H7 (cell line): ENCODE measurements around the gene PTPRD. TPM values are rescaled to one million over a fixed set of nuclear protein-coding genes. Genes with fewer than 3 reads are reported as not detected.

Experiments used
- DNase-seq: peaks from one replicate; pipeline ENCODE4 v3.0.0; 2012
- H3K27me3 ChIP-seq: 2 replicates; pipeline ENCODE4 v1.6.0; 2011; ENCODE audit warnings: mild to moderate bottlenecking, low read length; ENCODE audit not compliant: control insufficient read depth, insufficient read depth
- H3K36me3 ChIP-seq: replicated peaks from 2 replicates; pipeline ENCODE4 v1.5.1; 2011; ENCODE audit warnings: low read length; ENCODE audit not compliant: control insufficient read depth, insufficient read depth
- H3K4me3 ChIP-seq: 2 replicates; pipeline ENCODE4 v1.5.1; 2011; ENCODE audit warnings: low read depth, mild to moderate bottlenecking, control low read depth, low read length, moderate library complexity; ENCODE audit not compliant: insufficient read depth
- total RNA-seq: library from RNA; depleted of rRNA; stranded (reverse); fragments of >200 nt; shearing (Covaris generic); gene quantifications from 2 replicates; pipeline ENCODE4 v1.2.3, GENCODE V29; 2014

Gene PTPRD
- total RNA-seq, 1 experiment from 2014 or later = 21.5 TPM

GRCh38 chr9:10005206-10005605, 607.6 kb downstream of the PTPRD start:
- DNase-seq = no peak
- no peaks in the 10 kb centered on the region for H3K27me3 ChIP-seq

GRCh38 chr9:10003047-10003446, 609.8 kb downstream of the PTPRD start:
- Histone ChIP-seq H3K27me3 (no peaks in the 10 kb centered on the region), H3K4me3 (no peak overlapping the region), H3K36me3 (no peaks in the 10 kb centered on the region)
- DNase-seq = no peak

More at GRCh38 chr9:10005206-10005605, 607.6 kb downstream of the PTPRD start:
- Histone ChIP-seq H3K4me3 (no peak overlapping the region), H3K36me3 (no peaks in the 10 kb centered on the region)

- no peak for DNase-seq
- no peaks in the 10 kb centered on the region for H3K27me3 ChIP-seq
- no peak overlapping the region for H3K4me3 ChIP-seq
- no peaks in the 10 kb centered on the region for H3K36me3 ChIP-seq
Observed at GRCh38 chr9:10000669-10001068, 612.1 kb downstream of the PTPRD start.

GRCh38 chr9:9998491-9999287, 614.1 kb downstream of the PTPRD start:
- no peaks in the 10 kb centered on the region for H3K27me3 ChIP-seq
- no peaks in the 10 kb centered on the region for H3K36me3 ChIP-seq
- no peak for DNase-seq
- H3K4me3 ChIP-seq = no peak overlapping the region

- Histone ChIP-seq H3K27me3 (no peaks in the 10 kb centered on the region), H3K36me3 (no peaks in the 10 kb centered on the region), H3K4me3 (no peak overlapping the region)
- DNase-seq = no peak
Observed at GRCh38 chr9:9997585-9997984, 615.2 kb downstream of the PTPRD start.

GRCh38 chr9:9996259-9996658, 616.5 kb downstream of the PTPRD start:
- H3K4me3 ChIP-seq = no peak overlapping the region
- no peaks in the 10 kb centered on the region for H3K27me3 ChIP-seq
- no peaks in the 10 kb centered on the region for H3K36me3 ChIP-seq
- DNase-seq = no peak

- Histone ChIP-seq H3K4me3 (no peak overlapping the region), H3K36me3 (no peaks in the 10 kb centered on the region), H3K27me3 (no peaks in the 10 kb centered on the region)
- no peak for DNase-seq
Observed at GRCh38 chr9:9992936-9993335, 619.9 kb downstream of the PTPRD start.

- H3K36me3 ChIP-seq = no peaks in the 10 kb centered on the region
- no peaks in the 10 kb centered on the region for H3K27me3 ChIP-seq
- DNase-seq = no peak
- no peak overlapping the region for H3K4me3 ChIP-seq
Observed at GRCh38 chr9:9973062-9973461, 639.7 kb downstream of the PTPRD start.

- no peak for DNase-seq
- H3K27me3 ChIP-seq = no peaks in the 10 kb centered on the region
- no peak overlapping the region for H3K4me3 ChIP-seq
- H3K36me3 ChIP-seq = no peaks in the 10 kb centered on the region
Observed at GRCh38 chr9:9970514-9970913, 642.3 kb downstream of the PTPRD start.

GRCh38 chr9:9963841-9964240, 649.0 kb downstream of the PTPRD start:
- Histone ChIP-seq H3K27me3 (no peaks in the 10 kb centered on the region), H3K4me3 (no peak overlapping the region), H3K36me3 (no peaks in the 10 kb centered on the region)
- DNase-seq = no peak

- no peaks in the 10 kb centered on the region for H3K36me3 ChIP-seq
- H3K4me3 ChIP-seq = no peak overlapping the region
- H3K27me3 ChIP-seq = no peaks in the 10 kb centered on the region
- no peak for DNase-seq
Observed at GRCh38 chr9:9961934-9962333, 650.9 kb downstream of the PTPRD start.

- no peak for DNase-seq
- Histone ChIP-seq H3K4me3 (no peak overlapping the region), H3K36me3 (no peaks in the 10 kb centered on the region), H3K27me3 (no peaks in the 10 kb centered on the region)
Observed at GRCh38 chr9:9961487-9961886, 651.3 kb downstream of the PTPRD start.

- Histone ChIP-seq H3K36me3 (no peaks in the 10 kb centered on the region), H3K27me3 (no peaks in the 10 kb centered on the region), H3K4me3 (no peak overlapping the region)
- no peak for DNase-seq
Observed at GRCh38 chr9:9951556-9952160, 661.1 kb downstream of the PTPRD start.

- DNase-seq = no peak
- Histone ChIP-seq H3K36me3 (no peaks in the 10 kb centered on the region), H3K4me3 (no peak overlapping the region), H3K27me3 (no peaks in the 10 kb centered on the region)
Observed at GRCh38 chr9:9950813-9951212, 662.0 kb downstream of the PTPRD start.

GRCh38 chr9:9949978-9950377, 662.8 kb downstream of the PTPRD start:
- Histone ChIP-seq H3K4me3 (no peak overlapping the region), H3K27me3 (no peaks in the 10 kb centered on the region), H3K36me3 (no peaks in the 10 kb centered on the region)
- DNase-seq = no peak
